HG03571 (cell line): ENCODE results near the gene DNASE1L1.

Experiments
- ATAC-seq: cut with Tn5 transposase; IDR thresholded peaks from one replicate; pipeline ENCODE4 v1.9.1; 2021; ENCODE audit not compliant: unreplicated experiment

DNASE1L1 gene

GRCh38 chrX:154384284-154384892 lies 24.7 kb downstream of the DNASE1L1 start:
- ATAC-seq: no peak

DNA sequence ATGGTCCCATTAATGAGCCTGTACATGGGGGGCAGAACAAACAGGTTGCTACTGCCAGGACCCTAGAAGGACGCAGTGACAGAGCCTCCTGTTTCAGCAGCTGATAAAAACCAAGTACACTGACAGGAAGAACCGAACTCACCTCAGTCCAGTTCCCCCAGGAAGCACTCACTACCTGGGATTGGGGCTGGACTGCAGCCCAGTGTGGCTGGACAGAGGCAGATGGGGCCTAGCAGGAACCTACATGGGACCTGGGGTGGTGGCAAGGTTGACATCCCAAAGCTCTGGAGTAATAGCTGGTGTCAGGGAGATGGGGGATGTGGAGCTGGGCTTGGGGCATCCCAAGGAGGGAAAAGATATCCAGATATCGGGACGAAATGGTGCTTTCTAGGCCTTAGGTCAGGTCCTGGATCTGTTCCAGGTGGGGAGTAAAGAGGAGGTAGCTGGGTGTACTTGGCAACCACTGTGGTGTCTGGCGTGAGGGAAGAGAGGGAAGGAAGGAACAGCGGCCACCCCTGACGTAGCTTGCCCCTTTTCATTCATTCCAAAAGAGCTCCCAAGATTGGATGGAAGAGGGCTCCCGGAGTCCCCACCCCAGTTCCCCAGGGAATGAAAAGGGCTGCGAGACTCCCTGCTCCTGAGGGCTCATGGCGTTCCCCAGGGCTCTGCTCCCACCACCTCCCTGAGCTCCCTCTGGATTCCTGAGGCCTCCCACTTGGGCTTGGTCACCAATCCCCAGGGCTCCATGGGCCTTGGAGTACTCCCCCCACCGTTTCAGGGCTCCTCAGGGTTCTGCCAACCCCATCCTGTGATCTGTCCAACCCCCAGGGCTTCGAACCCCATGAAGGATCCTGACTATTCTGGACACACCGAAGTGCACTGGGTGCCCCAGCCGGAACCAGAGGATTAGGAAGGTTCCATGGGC lies 25.4 kb downstream of the DNASE1L1 start:
- ATAC-seq: no peak

- no peak for ATAC-seq
Observed at GRCh38 chrX:154382483-154383069, 26.5 kb downstream of the DNASE1L1 start.

- ATAC-seq: no peak
Observed at GRCh38 chrX:154381271-154381670, 27.8 kb downstream of the DNASE1L1 start.

GRCh38 chrX:154380787-154381186 lies 28.3 kb downstream of the DNASE1L1 start:
- no peak for ATAC-seq

- no peak for ATAC-seq
Observed at GRCh38 chrX:154380153-154380552, 28.9 kb downstream of the DNASE1L1 start.

GRCh38 chrX:154379569-154379951 lies 29.5 kb downstream of the DNASE1L1 start:
- ATAC-seq: peak; percentile 3

DNA sequence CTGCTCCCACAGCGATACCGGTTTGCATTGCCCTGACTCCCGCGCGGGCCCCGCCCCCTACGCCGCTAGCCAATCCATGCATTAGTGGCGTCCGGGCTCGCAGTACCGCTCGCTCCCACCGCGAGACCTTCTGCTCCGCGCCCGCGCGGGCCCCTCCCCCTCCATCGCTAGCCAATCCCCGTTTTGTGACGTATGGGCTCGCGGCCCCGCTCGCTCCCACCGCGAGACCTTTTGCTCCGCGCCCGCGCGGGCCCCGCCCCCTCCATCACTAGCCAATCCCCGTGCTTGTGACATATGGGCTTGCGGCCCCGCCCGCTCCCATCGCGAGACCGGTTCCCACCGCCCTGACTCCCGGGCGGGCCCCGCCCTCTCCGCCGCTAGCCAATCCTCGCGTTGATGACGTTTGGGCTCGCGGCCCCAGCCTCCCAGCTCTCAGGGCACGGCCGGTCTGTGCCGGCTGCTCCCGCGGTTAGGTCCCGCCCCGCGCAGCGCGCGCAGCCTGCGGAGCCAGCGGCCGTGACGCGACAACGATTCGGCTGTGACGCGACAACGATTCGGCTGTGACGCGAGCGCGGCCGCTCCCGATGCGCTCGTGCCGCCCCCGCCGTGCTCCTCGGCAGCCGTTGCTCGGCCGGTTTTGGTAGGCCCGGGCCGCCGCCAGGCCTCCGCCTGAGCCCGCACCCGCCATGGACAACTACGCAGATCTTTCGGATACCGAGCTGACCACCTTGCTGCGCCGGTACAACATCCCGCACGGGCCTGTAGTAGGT lies 30.1 kb downstream of the DNASE1L1 start, which contains the start of gene EMD:
EMD (plus strand) TSS at position 497 of the 770 bp plus-strand sequence; CDS start at position 687, 190 bp downstream.
- peak; percentile 80 for ATAC-seq

DNA sequence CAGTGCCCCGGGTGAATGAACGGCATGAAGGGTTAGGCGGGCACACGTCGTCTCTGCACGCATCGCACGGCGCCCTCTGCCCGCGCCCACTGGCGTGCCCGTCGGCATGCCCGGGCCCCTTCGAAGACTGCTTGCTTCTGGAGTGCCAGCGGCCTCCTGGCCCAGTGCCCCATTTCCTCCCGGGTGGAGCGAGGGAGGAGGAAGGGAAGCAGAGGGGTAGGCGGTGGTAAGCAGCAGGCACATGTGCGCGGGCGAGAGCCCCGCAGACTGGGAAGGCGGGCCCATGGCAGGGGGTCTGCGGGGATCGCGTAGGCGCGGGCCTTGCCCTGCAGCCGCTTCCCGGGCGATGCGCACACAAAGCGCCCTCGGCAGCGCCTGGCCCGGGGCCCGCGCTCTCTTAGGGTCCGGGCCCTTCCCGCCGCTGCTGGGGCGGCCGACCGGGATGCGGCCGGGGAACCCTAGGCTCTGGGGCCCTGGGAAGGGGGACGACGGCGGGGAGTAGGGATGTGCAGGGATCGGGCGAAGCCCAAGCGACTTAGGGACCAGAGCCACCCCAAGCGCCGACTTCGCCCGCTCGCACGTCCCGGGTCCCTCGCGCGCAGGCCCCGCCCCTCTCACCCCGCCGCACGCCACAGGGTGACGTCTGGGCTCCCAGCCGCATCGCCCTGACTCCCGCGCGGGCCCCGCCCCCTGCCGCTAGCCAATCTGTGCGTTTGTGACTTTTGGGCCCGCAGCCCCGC lies 30.8 kb downstream of the DNASE1L1 start:
- ATAC-seq: peak; percentile 58

- ATAC-seq: no peak
Observed at GRCh38 chrX:154376774-154377173, 32.3 kb downstream of the DNASE1L1 start.

DNA sequence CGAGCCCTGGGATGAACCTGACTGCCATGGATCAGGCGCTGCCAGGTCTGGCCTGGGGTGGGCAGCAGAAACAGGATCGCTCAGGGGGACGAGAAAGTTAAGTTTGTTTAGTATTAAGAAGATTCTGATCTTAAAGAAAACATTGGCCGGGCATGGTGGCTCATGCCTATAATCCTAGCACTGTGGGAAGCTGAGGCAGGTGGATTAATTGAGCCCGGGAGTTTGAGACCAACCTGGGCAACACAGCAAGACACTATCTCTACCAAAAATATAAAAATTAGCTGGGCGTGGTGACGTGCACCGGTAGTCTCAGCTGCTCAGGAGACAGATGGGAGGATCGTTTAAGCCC lies 33.9 kb downstream of the DNASE1L1 start:
- no peak for ATAC-seq

DNA sequence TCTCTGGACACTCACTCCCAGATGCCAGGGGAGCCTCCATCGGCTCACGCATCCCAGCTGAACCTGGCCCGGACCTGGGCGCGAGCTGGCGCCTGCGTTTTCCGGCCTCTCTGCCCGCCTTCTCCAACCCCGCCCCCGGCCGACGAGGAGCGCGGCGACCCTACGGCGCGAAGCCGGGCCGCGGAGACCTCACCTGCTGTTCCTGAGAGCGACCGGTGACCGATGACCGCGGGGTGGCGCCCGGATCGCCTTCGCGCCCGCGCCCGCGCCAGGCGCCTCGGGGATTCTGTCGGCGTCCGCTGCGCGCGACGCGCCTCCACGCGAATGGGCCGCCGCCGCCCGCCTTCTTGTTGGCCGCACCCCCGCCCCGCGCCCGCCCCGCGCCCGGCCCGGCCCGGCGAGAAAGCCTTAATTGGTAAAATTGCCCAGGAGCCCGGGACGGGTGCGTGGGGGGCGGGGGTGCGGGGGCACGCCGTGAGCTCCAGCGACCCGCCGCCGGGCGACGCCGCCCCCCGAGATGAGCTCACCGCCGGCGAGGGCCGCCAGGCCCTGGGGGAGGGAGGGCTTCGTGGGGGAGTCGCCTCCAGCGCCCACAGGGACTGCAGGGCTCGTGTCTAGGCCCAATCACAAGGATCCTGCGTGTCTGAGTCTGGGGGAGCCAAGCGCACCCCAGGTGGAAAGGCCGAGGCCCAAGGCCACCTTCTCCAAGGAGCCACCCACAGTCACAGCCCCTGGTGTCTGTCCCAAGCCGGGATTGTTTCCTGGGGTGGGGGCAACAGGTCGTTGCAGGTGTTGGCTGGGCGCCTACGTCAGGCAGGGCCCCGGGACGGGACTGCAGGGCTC lies 34.5 kb downstream of the DNASE1L1 start, which contains the start of gene FLNA:
FLNA (minus strand) TSS at position 322 of the 843 bp plus-strand sequence. CDS start 3,389 bp downstream, outside the sequence.
- no peak for ATAC-seq

DNA sequence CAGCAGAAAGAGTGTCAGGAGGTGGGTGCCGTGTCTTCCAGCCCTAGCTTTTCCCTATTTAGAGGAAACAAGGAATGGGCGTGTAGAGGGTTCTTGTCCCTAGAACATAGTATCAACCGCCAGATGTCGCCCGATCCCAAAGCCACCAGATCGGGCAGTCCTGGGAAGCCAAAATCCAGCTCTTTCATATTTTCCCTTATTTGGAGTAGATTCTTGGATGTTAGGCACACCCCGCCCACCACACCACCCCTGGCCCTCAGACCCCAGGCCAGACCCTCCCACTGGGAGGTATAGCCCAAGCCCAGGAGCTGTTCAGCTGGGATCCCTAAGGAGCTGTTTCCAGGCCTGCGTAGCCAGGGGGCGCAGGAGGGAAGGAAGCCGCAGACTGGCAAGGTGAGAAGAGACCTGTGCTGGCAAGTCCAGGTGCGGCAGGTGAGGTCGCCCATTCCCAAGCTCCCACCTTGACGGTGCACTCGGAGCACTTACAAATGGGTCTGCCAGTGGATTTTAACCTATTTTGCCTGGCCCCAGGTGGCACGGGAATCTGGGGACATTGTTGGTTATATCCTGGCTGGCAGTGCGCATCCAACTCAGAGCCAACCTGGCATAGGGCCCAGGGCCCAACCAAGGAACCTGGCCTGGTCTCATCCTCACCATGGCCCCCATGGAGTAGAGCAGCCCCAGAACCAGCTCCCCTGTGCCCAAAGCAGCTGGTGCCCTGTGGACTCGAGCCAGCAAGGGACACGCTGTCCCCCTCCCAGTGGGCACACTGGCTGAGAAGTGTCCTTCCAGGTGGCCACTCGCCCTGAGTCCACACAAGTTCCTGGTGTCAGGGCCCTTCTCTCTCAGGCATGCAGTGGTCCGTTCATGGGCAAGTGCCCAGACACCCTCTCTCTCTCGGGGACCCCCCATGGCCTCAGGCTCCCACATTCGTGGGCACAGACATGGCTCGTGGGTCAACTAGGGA lies 35.4 kb downstream of the DNASE1L1 start:
- ATAC-seq: no peak

- no peak for ATAC-seq
Observed at GRCh38 chrX:154372612-154373022, 36.4 kb downstream of the DNASE1L1 start.

DNA sequence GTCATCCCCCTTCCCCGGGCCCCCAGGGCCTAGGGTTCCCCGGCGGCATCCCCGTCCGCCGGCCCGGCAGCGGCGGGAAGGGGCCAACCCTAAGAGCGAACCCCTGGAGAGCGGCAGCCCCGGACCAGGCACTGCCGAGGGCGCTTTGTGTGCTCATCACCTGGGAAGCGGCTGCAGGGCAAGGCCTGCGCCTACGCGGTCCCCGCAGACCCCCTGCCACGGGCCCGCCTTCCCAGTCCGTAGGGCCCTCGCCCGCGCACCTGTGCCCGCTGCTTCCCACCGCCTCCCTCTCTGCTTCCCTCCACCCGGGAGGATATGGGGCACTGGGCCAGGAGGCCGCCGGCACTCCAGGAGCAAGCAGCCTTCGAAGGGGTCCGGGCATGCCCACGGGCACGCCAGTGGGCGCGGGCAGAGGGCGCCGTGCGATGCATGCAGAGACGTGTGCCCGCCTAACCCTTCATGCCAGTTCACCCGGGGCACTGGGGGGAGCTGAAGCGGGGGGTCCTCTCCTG lies 37.2 kb downstream of the DNASE1L1 start:
- ATAC-seq: peak; percentile 4

- peak; percentile 47 for ATAC-seq
Observed at GRCh38 chrX:154371017-154371788, 37.9 kb downstream of the DNASE1L1 start.

DNA sequence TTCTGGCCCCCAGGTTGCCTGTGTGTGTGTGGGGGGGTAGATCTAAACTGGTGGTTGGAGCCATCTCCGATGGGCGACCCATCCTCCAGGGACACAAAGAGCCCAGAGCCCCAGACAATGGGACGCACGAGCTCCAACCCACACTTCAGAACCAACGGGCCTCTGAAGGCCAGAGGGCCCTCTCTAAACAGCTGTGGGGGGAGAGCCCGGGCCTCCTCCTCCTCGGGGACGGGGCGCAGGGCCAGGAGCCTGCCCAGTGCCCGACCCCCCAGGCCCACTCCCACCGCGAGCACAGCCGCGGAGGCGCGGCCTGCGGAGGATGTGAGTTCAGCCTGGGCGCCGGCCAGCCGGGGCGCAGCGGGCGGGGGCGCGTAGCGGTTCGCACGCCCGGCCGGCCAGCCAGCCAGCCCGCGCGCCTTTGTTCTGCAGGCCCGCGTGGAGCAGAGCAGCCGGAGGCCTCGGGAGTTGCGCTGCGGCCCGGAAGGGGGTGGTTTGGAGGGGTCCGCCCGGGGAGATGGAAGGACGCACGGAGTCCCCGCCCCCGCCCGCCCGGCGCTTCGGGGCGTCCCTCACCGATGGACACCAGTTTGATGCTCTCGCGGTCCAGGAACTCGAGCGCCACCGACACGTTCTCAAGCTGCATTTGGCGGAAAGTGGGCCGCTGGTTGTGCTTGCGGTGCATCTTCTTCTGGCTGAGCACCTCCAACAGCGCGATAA lies 38.6 kb downstream of the DNASE1L1 start:
- ATAC-seq: no peak
